Measurements from ENCODE around the gene CELA1. TPM values are rescaled to one million over a fixed set of nuclear protein-coding genes. Genes with fewer than 3 reads are reported as not detected.

CELA1 gene
- total RNA-seq, 1 donor from 2014 or later = not detected

DNA sequence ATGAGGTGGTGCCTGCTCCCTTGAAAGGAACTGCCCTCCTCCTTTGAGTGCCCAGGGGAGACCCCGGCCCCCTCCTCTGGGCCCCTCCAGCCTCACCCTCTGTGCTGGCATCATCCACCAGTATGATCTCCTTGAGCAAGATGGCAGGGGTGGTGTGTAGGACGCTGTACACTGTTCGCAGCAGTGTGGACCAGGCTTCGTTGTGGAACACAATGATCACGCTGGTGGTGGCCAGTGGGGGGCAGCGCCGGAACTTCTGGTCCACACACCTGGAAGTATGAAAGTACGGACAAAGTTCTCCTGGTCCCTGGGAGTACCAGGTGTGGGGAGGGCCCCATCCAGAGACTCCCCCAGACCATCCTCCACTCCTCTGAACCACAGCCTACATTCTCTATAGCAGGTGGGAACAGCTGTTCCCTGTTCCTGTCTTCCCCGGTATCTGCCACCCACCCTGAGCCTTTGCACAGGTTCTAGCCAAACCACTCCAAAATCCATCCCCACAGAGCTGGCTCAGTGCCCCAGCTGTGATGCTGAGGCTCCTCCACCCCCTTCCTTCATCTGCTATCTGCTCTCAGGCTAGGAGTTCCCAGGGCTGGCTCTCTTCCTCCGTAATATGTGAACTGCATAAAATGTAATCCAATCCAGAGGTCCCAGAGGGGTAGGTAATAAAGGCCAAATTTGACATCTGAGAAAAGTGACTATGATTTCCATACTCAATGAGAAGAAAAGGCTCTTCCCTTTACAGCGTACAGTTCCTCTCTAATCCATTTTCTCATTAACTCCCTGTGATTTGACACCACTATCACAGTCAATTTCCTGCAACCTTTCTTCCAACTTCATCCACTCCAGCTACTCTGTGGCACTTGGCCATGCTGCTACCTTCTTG, 30.9 kb upstream of the CELA1 start:
- ATAC-seq (no peak), DNase-seq (no peak)
- intact Hi-C loops (cut with micrococcal nuclease) = no loop called here

DNA sequence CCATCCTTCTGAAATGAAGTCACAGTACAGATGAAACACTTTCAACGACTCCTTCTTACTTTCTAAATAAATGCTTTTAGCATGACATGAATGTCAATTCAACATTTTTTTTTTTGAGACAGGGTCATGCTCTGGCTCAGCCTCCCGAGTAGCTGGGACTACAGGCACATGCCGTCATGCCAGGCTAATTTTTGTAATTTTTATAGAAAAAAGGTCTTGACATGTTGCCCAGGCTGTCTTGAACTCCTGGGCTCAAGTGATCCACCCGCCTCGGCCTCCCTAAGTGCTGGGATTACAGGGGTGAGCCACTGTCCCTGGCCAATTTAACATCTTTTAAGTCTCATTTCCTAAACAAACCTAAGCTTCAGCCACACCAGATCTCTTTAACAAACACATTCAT, 28.4 kb upstream of the CELA1 start:
- intact Hi-C loops (cut with micrococcal nuclease) = no loop called here
- no peak for ATAC-seq
- DNase-seq = no peak

DNA sequence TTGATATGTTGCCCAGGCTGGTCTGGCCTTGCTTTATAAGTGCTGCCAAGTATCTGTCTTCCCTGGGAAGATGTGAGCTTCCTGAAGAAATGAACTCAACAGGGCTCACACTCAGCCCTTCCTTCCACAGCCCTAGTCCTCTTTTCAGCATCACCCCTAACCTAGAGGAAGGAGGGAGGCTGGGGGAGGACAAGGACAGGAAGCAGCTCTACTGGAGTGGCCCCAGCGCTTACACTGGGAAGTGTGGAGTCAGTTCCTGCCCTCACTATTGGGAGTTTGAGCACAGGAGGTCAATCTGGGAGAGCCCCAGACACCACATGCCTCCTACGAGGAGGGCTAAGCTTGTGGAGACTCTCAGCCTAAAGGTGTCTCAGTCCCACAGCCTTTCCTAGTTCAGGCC, 27.9 kb upstream of the CELA1 start:
- ATAC-seq (no peak), DNase-seq (no peak)
- intact Hi-C loops (cut with micrococcal nuclease) = no loop called here

DNA sequence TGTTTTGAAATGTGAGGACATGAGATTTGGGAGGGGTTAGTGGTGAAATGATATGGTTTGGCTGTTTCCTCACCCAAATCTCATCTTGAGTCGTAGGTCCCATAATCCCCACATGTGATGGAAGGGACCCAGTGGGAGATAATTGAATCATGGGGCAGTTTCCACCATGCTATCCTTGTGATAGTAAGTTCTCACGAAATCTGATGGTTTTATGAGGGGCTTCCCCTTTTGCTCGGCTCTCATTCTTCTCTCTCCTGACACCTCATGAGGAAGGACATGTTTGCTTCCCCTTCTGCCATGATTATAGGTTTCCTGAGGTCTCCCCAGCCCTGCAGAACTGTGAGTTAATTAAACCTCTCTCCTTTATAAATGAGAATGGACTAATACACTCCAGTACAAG, 26.7 kb upstream of the CELA1 start:
- intact Hi-C loops (cut with micrococcal nuclease) = no loop called here
- DNase-seq (no peak), ATAC-seq (no peak)

DNA sequence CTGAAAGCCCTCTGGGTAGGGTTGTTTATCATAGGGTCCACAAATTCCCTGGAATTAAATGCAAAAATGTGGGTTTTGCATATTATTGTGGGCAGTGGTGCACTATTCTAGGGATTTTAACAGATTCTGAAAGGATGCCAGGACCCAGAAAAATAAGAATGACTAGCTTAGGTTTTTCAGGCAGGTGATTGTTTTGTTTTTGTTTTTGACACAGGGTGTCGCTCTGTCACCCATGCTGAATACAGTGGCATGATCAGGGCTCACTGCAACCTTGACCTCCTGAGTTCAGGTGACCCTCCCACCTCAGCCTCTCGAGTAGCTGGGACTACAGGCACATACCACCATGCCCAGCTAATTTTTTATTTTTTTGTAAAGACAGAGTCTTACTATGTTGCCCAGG, 25.5 kb upstream of the CELA1 start:
- intact Hi-C loops (cut with micrococcal nuclease) = no loop called here
- ATAC-seq (no peak), DNase-seq (no peak)

DNA sequence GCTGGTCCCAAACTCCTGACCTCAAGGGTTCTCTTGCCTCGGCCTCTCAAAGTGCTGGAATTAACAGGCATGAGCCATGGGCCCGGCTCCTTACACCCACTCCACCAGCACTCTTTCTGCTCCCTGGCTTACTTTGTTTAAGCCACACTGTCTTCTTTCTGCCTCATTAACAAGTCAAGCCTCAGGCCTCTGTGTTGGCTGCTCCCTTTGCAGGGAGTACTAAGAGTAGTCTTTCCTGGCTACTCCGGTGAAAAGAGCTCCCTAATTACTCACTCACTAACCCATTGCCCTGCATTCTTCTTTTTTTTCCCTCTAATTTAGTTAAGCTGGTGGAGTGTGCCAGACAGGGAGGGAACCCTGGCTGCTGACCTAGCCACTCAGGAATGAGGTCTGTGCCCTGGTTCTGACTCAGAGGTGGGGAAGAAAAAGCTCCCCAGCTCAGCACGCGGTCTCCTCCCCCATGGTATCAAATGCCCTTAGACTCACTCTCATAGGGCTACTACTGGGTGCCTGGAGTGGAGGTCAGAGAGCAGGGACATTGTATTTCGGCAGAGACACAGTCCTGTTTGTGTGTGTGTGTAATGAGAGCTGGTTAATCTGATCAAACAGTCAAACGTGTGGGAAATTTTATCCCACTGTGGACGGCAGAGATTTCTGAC, 24.9 kb upstream of the CELA1 start:
- DNase-seq (no peak), ATAC-seq (peak; percentile 92)
- intact Hi-C loops (cut with micrococcal nuclease) = no loop called here

DNA sequence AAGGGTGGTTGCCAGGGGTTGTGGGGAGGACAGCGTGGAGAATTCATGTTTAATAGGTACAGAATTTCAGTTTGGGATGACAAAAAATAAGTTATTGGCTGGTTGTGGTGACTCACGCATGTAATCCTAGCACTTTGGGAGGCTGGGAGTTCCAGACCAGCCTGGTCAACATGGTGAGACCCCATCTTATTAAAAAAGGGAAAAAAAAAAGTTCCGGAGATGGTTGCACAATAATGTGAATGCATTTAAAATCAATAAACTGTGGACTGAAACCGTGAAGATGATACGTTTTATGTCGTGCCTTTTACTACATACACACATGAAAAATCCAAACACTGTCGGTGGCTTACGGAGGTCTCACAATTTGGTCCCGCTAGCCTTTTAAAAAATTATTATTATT, 24.2 kb upstream of the CELA1 start:
- ATAC-seq (no peak), DNase-seq (no peak)
- intact Hi-C loops (cut with micrococcal nuclease) = no loop called here

DNA sequence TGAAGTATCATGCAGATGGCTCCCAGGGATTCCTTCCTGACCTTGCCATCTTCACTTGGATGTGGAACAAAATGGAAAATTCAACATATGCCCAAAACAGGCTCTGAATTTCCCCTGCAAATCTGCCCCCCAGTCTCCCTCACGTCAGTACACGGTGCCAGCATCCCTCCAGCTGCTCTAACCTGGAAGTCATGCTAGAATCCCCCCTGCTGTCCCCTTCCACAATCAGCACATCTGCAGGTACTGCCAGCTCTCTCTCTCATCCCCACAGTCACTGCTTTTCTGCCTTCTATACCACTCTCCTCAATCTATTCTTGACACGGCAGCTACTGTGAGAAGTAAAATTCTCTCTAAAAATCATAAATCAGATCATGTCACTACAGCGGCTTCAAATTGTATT, 23.1 kb upstream of the CELA1 start:
- intact Hi-C loops (cut with micrococcal nuclease) = no loop called here
- no peak for ATAC-seq
- no peak for DNase-seq

DNA sequence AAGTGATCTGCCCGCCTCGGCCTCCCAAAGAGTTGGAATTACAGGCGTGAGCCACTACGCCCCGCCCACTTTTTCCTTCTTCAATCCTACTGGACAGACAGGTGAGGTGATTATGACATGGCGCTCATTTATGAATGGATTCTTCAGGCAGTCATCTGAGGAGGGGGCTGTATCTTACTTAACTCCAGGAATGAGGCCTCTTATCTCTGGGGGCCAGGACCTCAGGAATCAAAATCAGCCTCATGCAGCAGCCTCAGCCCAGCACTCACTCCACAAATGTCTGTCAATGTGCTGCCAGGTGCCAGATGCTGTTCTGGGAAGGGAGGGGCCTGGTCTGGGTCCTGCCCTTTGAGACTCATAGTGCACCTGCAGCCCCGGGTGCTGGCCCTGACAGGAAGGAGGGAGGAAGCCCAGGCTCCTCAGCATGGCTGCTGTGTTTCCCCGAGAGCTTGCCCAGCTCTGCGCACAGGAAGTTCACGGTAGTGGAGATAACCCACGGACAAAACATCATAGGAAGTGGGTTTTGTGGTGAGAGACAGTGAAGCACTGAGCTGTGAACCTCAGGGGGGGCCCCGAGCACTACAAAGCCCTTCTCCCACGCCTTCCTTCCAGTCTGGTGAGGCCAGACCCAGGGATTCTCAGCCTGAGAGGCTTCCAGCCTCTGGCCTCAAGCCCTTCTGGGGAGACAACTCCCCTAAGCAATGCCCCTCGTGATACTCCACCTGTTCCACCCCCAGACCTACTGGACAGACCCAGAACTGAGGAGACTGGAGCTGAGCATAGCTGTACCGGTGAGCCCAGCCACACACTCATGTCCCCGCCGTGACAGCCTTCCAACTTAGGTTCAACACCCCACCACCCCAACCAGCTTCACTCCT, 22.4 kb upstream of the CELA1 start:
- peak; percentile 47 for DNase-seq
- intact Hi-C loops (cut with micrococcal nuclease) = no loop called here
- peak; percentile 39 for ATAC-seq

DNA sequence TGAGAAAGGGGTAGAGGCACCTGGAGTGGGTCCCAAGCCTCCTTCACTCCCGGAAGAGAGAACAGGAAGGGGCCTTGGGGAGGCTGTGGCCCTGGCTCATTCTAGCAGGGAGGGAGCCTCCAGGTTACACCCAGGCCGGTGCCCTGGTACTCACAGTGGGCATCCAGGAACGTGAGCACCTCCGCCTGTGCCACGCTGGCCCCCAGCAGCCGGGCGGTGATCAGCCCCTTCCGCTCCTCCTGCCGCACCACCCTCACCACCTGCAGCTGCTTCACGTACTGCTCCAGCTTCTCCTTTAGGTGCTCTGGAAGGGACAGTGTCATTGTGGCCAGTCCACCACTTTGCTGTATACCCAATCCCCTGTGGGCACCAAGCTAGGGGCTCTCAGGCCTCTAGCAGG, 18.8 kb upstream of the CELA1 start:
- intact Hi-C loops (cut with micrococcal nuclease) = no loop called here
- ATAC-seq (no peak), DNase-seq (no peak)

DNA sequence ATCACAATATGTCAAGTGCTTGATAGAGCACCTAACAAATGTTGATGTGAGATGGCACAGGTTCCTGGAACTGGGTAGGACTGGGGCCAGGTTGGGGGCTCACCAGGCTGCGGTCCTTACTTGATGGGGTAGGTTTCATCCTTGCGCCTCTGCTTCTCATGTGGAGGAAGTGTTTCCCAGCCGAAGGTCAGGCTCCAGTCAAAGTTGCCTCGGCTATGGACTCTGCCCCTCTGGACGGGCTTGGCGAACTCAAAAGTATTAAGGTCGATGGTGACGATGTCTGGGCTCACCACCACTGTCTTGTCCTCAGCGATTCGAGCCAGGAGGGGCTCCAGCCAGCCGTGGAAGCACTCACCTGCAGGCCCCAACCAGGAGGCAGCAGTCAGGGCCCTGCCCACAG, 17.5 kb upstream of the CELA1 start:
- no peak for DNase-seq
- intact Hi-C loops (cut with micrococcal nuclease) = no loop called here
- no peak for ATAC-seq

DNA sequence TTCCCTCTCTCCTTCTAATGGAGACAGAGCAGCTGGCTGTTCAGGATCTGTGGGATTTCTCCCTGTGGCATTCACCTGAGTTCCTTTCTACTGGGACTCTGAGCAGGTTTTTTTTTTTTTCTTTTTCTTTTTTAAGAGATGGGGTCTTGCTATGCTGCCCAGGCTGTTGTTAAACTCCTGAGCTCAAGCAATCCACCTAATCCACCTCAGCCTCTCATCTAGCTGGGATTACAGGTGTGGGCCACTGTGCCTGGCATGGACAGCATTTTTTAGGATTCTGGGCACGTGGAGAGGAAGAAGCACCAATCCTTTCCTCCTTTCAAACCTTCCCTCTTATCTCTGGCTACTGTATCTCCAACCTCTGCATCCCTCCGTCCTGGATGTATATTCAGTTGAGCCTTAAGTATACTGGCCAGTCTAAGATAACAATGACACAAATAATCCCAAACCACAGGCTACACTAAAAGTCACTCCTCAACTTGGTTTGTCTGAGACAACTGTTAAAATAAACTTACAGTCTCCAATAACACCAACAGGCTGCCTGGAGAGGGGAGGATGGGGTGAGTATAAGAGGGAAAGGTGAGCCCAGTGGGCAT, 16.4 kb upstream of the CELA1 start:
- DNase-seq (no peak), ATAC-seq (no peak)
- intact Hi-C loops (cut with micrococcal nuclease) = no loop called here

DNA sequence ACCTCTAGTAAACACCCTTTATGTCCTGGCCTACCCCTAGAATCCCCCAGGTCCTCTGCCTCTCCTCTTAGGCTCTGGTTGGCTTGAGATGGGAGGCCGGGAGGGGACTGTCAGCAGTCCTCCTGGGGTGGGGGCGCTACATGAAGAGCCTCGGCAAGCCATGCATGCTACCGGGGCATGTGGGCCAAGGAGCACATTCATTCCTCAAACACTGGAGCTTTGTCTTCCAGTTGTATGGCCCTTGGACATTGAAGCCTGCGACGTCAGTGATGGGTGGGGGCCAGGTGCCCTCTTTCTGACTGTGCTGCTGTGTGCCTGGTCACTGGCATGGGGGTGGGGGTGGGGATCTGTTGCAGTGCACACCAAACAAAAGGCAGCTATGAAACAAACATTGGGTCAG, 15.8 kb upstream of the CELA1 start:
- ATAC-seq (no peak), DNase-seq (no peak)
- intact Hi-C loops (cut with micrococcal nuclease) = no loop called here

DNA sequence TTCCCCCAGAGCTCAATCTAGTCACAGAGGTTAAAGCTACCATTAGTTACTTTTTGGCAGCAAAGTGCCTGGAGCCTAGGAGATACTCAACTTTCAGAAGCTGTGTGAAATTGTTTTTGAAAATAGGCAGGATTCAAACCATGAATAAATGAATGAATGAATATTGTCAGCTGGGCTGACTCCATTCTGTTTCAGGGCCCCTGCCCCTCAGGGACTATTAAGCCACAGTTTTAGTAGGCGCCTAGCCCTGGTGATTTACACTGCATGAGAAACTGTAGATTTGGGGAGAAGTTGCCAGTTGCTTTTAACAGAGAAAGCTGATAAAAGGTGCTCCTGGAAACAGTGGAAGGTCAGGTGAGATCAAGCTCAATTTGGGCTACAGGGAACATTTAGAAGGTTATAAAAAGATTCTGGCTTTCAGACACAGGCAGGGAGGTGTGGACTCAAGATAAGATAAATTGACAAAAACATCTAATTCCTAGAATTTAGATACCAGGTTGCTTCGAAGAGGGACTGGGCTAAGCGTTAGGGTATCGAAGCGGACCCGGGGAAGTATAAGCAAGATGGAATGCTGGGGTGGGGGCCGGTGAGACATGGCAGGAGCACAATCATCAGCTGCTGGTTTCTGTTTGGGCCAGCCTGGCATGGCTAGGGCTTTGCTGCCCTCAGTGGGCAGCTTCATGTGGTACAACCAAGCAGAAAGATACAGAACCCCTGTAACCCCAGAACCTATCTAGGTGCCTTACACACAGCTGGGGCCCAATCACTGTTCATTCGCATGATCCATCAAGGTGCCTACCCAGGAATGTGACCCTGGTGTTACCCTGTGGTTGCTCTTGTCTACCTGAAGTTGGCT, 14.9 kb upstream of the CELA1 start:
- DNase-seq = no peak
- intact Hi-C loops (cut with micrococcal nuclease) = no loop called here
- ATAC-seq = no peak

DNA sequence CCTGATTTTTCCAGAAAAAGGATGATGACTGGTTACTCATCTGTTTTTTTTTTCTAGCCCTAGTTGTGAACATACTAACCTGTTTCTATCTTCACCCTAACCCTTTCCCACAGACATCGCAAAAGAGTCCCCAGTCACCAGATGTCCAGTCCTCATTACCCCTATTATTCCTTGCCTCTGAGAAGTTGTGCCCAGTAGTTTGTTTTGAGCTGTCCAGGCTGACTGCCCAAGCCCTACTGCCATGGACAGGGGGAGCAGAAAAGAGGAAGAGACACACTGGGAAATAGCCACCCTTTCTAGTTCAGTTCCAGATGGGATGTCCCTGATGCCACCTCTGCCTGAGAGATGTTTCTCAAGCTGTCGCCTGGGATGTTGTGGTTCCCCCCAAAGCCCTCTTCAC, 13.8 kb upstream of the CELA1 start:
- intact Hi-C loops (cut with micrococcal nuclease) = no loop called here
- DNase-seq (no peak), ATAC-seq (no peak)

DNA sequence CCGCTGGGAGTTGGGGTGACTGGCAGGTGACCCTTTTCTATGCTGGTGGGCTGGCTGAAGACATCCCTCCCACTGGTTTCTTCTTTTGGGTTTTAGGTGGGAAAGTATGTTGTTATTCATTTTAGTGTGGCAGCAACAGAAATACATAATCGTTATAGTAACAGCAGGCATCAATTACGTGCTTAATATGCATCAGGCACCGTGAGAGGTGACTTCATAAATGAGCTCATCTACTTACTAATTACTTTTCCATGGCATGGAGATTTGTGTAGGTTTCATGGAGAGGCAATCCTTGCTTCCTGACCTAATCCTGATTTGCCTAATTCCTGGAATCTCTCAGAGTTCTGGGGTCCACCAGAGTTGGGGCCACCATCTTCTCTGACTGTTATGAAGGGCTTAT, 13.4 kb upstream of the CELA1 start:
- intact Hi-C loops (cut with micrococcal nuclease) = no loop called here
- DNase-seq (no peak), ATAC-seq (no peak)

DNA sequence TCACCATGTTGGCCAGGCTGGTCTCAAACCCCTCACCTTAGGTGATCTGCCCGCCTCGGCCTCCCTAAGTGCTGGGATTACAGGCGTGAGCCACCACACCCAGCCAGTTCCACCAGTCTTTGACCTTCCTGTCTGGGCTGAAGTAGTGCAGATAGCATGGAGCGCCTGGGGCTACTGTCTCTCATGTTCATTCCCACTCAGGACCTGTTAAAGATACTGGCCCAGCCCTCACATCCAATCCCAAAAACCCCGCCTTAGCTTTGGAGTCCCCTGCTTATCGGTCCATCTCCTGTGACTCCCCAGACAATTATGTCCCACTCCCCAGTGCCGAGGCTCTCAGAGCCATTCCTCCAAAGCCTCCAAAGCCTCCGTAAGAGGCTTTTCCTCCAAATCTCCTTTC, 12.0 kb upstream of the CELA1 start:
- ATAC-seq = no peak
- DNase-seq = no peak
- intact Hi-C loops (cut with micrococcal nuclease) = no loop called here

DNA sequence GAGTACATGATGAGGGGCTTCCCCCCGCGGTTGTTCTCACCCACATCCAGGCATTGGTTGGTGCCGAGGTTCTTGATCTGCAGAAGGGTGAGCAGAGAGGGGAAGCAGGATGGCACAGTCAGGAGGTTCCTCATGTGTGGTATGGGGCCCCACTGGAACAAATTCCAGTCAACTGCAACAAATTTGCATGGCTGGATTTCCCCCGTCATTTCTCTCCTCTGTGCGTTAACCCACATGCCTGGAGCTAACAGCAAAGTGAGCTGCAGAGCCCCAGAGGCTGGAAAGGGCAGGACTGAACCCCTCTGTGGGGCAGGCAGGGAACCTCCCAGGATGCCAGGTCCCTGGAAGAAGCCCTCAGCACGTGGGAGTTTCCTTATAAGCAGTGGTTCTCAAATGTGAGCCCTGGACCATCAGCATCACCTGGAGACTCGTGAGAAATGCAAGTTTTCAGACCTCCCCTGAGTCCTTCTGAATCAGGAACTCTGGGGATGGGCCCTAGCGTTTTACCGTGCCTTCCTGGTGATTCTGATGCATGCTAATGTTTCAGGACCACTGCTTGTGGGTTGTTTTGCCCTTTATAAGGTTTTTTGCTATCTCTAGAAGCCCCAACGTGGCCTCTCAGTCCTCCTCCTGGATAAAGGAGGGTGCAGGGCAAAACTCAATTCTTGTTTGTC, 11.0 kb upstream of the CELA1 start:
- intact Hi-C loops (cut with micrococcal nuclease) = no loop called here
- ATAC-seq = no peak
- no peak for DNase-seq

All from left ventricle myocardium superior (tissue), 1 donor.